Cardiac septum (tissue), 1 donor: Measurements from ENCODE around the gene MYBBP1A. TPM values are rescaled to one million over a fixed set of nuclear protein-coding genes. Genes with fewer than 3 reads are reported as not detected.

Experiments used
- DNase-seq: peaks from one replicate; pipeline ENCODE4 v3.0.0-alpha.2; 2020; ENCODE audit warnings: low spot score
- intact Hi-C: fragments of 100-400 bp; cut with DNase I; formaldehyde crosslinking; loops from one replicate; pipeline ENCODE4 v1.14.0; 2022
- total RNA-seq: library from RNA; stranded (reverse); fragmentation: NEBNext Ultra II Directional; extraction: Animal tissue kit (Norgen Biotek cat#: 25700); gene quantifications from one replicate; pipeline ENCODE4 v1.2.1, GENCODE V29; 2021
- donor health status: DM: no; HTN: no; CAD: no.

MYBBP1A gene
- total RNA-seq, 1 donor from 2014 or later, result 26.1 TPM

DNA sequence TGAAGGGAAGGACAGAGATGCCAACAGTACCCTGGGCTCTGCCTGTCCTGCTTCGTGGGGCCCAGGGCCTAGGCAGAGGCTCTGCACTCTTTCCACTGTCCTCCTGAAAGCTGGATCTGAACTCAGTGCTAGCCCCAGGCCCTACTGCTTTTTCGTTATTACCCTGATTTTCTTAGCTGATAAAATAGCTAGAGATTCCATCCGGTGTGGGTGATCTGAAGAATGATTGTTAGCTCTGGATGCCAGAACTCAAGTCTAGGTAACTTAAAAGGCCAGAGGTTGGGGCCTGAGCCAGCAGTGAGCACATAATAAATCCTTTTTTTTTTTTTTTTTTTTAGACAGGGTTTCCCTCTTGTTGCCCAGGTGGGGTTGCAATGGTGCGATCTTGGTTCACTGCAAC, 1.8 kb upstream of the MYBBP1A start:
- DNase-seq, result no peak
- intact Hi-C loops, result loop anchor here (5.0 kb wide), 1 partner anchor 135 kb away; no protein-coding TSS in a partner anchor

DNA sequence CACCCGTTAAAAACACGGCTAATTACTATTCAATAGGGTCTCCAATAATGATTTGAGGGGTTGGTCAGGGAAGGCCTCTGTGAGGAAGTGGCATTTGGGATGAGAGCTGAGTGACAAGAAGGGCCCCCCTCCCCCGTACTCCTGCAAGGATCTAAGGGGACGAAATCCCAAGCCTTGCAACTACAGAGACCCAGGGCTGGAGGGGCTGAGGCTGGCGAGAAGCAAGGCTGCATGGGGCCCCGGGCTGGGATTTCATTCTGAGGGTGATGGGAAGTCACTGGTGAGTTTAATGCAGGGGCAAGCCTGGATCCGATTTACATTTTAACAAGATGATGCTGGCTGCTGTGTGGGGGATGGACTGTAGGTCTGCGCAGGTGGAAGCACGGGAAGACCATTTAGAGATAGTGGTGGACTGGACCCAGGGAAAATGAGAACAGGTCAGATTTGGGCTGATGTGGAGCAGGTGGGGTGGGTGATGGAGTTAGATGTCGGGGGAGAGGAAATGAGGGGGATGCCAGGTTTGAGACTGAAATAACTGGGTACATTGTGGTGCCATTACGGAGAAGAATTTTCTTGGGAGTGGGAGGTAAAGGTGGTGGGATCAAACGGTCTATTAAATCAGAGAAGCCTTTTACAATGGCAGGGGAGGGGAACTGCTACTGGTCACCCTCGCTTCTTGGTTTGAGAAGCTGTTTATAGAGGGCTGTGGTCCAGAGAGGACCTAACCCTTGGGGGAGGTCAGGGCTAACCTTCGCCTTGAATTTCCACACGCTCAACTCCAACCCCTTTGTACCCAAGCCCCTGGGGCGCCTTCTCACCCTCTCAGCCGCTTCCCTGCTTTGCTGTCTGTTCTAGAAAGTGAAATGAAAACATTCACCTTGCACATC, 932 bp upstream of the MYBBP1A start:
- intact Hi-C loops, result loop anchor here (5.0 kb wide), 1 partner anchor 134 kb away; no protein-coding TSS in a partner anchor
- no peak for DNase-seq

DNA sequence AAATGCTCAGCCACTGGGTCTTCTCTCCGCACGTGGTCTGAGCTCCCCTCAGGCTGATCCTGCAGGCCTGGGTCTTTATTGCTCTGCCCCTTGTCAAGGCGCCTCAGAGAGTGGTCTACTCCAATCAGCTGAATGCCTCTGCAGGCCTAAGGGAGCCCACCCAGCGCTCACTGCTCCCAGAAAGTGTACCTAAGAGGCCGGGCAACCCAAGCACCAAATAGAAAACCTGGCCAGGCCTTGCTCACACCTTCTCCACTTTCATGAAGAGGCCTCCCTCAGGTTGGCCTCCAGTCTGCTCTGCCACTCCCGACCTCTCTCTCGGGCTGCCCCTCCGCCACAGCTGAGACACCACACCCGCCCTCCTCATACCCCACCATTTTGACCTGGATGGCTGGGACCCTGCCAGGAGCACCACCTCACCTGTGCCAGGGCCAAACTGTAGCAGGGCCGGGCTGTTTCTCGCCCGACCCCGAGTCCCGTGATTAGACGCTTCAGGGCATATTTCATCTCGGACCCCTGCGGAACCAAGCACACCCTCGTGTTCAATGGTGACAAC, 665 bp downstream of the MYBBP1A start:
- intact Hi-C loops, result no loop called here
- no peak for DNase-seq

DNA sequence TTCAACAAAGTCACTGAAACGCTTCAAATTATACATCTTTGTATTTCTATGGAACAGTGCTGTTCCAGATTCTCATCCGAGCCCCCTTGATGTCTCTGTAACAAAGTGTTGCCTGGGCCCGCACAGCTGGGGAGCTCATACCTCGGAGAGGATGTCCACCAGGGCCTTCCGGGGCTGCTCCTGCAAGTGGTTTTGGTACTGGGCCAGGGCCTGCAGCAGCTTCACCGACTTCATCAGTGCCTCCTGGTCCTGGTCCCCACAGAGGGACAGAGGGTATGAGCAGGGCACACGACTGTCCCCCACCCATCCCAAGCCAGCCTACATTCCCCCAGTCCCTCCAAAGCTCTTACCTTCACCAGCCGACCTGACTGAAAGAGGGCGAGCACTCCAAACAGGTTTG, 1.5 kb downstream of the MYBBP1A start:
- intact Hi-C loops, result no loop called here
- no peak for DNase-seq

DNA sequence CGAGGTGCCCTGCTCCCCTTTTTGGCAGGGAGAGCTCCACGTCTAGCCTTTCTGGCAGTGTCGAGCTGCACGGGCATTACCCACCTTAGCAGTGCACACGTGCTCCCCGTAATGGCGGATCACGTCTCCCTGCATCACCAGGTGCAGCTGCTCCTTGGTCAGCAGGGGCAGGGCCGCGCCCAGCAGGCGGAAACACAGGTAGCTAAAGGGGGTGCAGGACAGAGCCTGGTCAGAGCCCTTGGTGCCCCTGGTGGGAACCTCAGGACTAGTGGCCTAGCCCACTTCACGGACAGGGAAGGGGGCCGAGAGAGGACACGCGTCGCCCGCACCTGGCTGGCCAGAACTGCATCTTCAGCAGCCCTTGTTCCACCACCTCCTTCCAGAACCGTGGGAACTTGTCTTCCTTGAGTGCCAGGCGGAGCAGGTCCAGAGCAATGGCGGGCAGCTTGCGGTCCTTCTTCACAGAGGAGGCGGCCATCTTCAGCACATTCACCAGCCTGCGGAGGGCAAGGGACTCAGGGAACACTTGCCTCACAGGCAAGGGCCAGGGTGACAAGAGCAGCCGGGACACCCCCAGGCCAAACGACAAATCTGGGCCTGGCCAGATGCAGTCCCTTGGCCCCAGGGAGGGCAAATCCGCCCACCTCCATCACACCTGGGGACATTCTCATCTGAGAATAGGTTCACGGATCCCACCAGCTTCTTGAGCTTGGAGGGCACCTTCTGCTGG, 3.2 kb downstream of the MYBBP1A start:
- DNase-seq, result no peak
- intact Hi-C loops, result no loop called here

DNA sequence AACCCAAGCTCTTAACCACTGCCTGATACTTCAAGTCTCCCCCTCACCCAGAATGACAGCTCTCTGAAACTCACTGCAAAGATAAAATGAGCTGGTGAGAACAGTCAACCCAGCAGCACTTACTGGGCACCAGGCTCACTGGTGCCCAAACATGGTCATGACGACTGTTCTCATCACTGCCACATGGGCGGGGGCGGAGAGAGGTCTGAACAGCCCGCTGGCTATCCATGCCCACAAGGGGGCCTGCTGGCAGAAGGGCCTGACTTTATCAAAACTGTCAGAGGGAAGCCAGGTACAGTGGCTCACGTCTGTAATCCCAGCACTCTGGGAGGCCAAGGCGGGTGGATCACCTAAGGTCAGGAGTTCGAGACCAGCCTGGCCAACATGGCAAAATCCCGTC, 4.0 kb downstream of the MYBBP1A start:
- DNase-seq, result no peak
- intact Hi-C loops, result no loop called here

DNA sequence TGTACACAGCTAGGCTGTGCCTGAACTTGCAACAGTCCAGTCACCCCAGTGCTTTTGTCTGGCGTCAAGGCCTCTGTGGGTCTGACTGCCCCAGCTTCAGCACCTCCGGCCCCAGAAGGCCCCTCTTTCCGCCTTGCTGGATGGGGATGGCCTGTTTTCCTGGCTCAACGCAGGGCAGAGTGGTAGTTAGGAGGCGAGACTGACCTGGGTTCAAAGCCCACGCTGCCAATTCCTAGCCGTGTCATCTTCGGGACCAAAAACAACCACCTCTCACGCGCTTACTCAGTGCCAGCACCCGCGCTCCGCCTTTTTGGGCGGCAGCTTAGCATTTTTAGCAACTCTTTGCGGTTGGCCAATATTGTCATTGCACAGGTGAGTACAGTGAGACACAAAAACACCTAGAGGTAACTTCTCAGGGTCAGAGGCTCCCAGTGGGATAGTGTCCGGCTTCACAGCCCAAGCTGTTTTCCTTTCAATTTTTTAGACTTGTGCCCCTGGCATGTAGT, 4.6 kb downstream of the MYBBP1A start:
- intact Hi-C loops, result no loop called here

DNA sequence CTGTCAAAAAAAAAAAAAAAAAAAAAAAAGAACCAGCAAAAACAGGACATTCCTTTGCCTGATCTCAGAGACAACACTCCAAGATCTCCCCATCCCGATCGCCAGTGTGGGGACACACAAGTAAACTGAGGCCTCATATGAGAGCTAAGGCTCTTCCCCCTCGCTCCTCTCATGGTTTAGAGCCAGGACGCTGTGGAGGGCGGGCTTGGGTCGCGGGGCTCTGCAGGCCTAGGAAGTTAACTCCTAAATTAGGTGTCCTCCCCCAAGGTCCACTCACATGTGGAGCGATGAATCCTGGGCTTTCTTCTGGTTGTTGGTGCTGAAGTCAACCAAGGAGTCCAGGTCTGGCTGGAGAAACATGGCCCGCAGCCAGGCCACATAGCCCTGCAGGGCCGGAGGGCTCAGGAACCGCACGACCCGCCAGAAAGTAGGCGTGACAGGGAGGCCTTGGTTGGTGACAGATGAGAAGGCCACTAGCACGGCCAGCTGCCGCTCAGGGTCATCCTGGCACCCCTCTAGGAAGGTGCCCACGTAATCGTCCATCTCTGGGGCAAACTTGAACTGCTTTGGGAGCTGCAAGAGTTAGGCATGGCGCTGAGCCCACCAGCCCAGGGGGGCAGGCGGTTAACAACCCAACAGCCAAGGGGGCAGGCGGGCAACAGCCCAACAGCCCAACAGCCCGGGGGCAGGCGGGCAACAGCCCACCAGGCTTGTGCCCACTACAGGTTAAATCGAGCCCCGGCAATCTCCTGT, 5.2 kb downstream of the MYBBP1A start:
- intact Hi-C loops, result no loop called here
- DNase-seq, result no peak

More for the DNA sequence above, 4.6 kb downstream of the MYBBP1A start:
- DNase-seq, result no peak

DNA sequence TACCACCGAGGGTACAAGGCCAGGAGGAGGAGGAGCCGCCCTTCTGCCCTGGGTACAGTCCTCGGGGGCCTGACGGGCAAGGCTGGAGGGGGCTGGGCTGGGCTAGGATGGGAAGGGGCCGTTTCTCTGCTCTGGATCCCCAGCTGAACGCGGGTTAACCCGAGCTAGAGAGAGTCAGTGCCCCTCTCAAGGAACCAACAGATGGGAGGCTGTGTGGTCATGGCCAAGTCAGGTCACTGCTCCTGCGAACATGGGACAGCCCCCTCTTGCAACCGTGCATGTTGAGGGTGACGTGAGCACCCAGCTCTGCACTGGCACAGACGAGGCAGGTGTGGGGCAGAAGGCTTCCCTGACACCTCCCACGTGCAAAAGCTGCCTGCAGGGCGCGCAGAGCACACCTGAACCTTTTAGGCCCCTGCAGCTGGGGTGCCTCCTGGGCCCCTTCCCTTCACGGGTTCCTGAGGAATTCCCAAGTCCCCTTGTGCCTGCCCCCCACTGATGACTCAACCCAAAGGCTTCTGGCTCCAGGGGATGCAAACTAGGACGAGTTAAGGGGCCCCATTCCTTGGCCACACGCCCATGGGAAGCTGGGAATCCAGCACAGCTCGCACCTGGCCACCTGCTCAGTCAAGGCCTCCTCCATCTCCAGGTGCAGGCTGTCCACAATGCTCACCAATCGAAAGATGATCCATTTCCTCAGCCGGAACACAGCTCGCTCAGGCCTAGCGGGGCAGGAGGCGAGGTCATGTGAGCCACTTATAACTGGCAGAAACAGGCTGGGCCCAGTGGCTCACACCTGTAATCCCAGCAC, 6.3 kb downstream of the MYBBP1A start:
- no peak for DNase-seq
- intact Hi-C loops, result no loop called here

DNA sequence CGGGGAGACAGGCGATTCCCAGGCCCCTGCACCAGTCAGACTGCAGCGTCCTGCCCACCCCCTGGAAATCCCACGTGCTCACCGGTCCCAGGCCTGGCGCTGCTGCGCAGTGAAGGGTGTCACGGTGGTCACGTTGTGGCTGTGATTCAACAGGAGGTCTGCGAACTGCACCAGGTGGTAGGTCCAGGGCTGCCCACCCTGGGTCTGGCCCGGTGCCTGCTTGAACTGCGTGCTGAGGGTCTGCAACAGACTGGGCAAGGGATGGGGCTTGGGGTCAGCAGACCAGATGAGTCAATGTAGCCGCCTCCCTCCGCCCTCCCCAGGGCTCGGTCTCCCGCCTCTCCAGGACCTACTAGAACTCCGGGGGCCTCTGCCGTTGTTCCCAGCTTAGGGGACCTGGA, 7.1 kb downstream of the MYBBP1A start:
- intact Hi-C loops, result no loop called here
- DNase-seq, result no peak

DNA sequence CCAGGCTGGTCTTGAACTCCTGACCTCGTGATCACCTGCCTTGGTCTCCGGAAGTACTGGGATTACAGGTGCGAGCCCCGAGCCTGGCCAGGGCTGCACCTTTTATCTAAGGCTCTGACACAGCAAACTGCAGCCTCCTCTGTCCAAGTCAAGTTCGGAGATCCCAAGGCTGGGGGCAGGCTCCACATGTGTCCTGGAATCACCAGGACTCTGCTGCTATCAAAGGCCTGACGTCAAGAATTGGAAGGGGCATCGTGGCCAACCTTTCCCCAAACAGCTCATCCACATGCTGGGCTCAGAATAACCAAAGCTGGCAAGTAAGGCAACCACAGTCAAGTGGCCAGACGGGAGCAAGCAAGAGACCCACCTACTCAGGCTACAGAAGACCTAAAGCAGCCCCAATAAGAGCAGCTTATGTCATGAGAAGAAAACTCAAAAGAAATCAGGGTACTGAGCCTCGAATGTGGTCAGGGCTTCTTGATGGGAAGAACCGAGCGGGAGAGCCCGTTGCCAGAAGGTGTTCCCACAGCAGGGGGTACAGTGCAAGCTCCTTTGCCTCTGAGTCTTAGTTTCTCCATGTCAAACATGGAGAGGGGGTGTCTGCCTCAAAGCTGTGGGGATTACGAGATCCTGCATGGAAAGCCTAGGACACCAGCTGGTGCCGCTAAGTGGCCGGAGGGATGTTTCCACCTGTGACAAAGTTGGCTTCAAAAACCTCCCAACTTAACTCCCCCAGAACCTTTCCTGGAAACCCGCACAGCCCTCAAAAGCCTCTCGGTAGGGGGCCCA, 7.9 kb downstream of the MYBBP1A start:
- intact Hi-C loops, result no loop called here

DNA sequence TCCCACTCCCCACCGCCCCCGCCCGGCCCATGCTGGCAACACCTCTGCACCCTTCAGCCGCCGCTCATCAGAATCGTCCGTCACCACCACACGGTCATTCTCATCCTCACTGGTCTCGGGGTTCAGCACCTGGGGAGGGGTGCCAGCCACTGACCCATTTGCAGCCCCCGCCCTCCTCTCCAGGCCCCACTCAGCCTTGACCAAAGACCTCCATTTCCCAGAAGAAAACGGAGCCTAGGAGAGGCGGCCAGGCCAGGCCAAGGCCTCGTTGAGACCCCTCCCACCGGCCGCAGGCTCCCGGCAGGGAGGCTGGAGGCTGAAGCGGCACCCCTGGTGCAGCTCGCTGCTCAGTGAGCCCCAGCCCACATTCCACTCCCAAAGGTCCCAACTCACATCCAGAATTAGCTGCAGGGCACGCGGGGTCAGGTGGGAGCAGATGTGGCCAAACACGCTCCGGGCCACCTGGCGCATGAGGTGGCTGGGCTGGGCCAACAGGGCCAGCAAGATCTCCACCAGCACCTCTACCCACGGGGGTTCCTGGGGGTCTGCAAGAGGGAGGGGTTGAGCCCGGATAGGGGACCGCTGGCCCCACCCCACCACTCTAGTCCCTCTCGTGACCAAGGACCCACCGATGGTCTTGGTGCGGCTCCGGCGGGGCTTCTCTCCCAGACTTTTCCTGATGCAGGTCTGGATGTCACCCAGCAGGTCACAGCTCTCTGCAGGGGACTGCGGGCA, 9.8 kb downstream of the MYBBP1A start:
- intact Hi-C loops, result no loop called here
- DNase-seq, result no peak

More for the DNA sequence above, 7.9 kb downstream of the MYBBP1A start:
- DNase-seq, result no peak

DNA sequence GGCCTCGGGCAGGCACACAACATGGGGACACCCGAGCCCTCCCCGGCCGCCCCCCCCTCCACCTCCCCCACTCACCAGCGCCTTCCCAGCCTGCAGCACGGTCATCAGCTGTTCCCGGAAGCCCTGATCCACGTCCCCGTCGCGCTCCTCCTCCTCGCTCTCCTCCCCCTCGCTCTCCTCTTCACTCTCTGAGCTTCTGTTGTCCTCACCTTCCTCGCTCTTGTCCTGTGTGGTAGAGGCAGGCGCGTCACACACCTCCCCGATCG, 10.3 kb downstream of the MYBBP1A start:
- no peak for DNase-seq
- intact Hi-C loops, result loop anchor here (5.0 kb wide), 1 partner anchor 123 kb away; no protein-coding TSS in a partner anchor

DNA sequence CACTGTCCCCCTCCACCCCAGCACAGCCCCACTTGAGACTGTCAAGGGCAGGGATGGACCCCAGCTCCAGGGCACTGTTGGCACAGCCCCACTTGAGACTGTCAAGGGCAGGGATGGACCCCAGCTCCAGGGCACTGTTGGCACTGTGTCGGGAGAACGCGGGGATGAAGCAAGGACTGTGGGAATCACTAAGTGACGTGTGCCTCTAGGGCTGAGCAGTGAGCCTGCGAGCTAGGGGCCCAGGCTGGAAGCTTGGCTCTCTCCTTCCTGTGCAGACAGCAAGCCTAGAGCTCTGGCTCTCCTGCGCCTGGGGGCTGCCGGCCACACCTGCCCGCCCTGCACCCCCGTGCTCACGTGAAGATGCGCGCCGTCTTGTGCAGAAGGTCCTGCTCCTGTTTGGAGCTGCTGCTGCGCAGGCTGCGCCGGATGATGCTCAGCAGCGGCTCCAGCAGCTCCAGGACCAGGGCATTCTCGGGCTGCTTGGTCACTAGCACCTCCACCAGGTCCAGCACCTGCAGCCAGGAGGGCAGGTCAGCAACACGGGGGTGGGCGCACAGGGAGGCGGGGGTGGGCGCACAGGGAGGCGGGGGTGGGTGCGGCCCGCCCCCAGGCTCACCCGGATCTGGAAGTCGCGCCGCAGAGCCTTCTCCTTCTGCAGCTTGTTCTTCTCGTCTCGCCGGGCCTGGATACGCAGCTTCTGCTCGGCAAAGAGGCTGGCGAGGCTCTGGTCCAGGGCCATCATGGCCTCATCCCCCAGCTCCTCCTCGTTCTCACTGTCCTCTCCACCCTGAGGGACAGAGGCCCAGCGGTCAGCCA, 10.8 kb downstream of the MYBBP1A start:
- no peak for DNase-seq
- intact Hi-C loops, result loop anchor here (5.0 kb wide), 1 partner anchor 122 kb away; no protein-coding TSS in a partner anchor

DNA sequence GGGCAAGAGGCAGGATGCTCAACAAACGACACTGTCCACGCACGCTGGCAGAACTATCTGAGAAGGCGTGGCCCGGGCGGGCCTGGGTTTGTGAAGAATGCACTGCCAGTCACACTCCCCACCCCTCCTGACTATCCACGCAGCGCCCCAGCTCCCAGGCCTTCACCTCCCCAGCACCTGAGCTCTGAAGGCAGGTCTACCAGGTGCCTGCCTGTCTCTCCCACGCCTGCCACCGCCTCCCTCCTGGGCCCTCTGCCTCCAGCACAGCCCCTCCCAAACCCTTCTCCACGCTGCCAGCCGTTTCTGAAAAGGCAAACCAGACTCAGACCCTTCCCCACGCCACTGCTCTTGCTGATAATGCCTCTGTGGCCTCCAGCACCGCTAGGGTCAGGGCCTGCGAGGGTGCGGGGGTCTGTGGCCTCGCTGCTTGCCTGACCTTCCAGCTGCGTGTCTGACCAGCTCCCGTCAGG, 11.6 kb downstream of the MYBBP1A start:
- no peak for DNase-seq
- intact Hi-C loops, result loop anchor here (5.0 kb wide), 1 partner anchor 121 kb away; no protein-coding TSS in a partner anchor

DNA sequence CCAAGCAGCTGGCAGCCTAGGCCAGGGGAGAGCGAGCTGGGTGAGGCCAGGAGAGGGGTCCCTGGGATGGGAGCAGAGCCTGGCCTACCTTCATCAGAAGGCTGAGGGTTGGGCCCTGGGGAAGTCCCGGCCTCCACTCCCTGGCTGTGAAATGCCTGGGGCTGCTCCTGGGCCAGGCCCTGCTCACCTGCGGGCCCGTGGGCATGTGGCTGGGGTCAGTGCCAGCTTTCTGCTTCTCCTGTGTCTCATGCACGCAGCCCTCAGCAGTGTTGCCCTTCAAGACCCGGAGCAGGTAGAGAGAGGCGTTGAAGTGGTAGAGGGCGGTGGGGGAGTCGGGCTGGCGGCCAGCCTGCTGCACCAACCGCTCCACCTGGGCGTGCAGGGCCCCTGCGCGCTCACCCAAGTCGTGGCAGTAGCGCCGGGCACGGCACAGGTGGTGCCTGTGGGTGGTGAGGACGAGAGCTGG, 12.4 kb downstream of the MYBBP1A start:
- DNase-seq, result no peak
- intact Hi-C loops, result loop anchor here (5.0 kb wide), 1 partner anchor 120 kb away; no protein-coding TSS in a partner anchor
